HepG2 (cell line): Measurements from ENCODE around the gene ABCC9. TPM values are rescaled to one million over a fixed set of nuclear protein-coding genes. Genes with fewer than 3 reads are reported as not detected.

Experiments used
- ATAC-seq: fragments of 200-7000 bp; cut with Tn5 transposase; 3 replicates; pipeline ENCODE4 v1.9.1; 2020; ENCODE audit warnings: mild to moderate bottlenecking, moderate library complexity
- BruUV-seq: library from RNA; stranded (reverse); fragments of 400-500 nt; replicated peaks from 2 replicates; lab custom pipeline; 2021; lab: Mats Ljungman, UMichigan
- CTCF ChIA-PET: fragments of 300-600 bp; formaldehyde crosslinking; extraction: SDS; loops from one replicate; lab custom pipeline; 2021; ENCODE audit warnings: low total read pairs, inconsistent platforms, low intra/inter-chr PET ratio; lab: Yijun Ruan, JAX
- POLR2A ChIA-PET: fragments of 350-600 bp; sonication (Branson Sonifier 250); formaldehyde crosslinking; loops from one replicate; lab custom pipeline; 2020; ENCODE audit warnings: antibody characterized with exemption, inconsistent platforms; lab: Yijun Ruan, JAX
- DNase-seq: peaks from one replicate; pipeline ENCODE4 v3.0.0-alpha.2; 2015; ENCODE audit warnings: low spot score
- FAIRE-seq: peaks from 3 replicates; lab custom pipeline; 2011; peaks lifted over from hg19 to GRCh38; lab: Jason Lieb, UNC
- H2AFZ ChIP-seq: one replicate; pipeline ENCODE4 v1.6.1; 2011; ENCODE audit warnings: low read length, inconsistent platforms
- H3K27ac ChIP-seq: fragments of 300-600 bp; 3 replicates; pipeline ENCODE4 v1.8.0; 2011; ENCODE audit warnings: mixed run types, mild to moderate bottlenecking, mixed read lengths, low read length, inconsistent platforms; ENCODE audit not compliant: insufficient read depth; ENCODE audit errors: extremely low read length
- H3K27me3 ChIP-seq, 2 experiments: fragments of 200-600 bp in 1 of 2; 2 replicates in 1 of 2; 3 replicates in 1 of 2; pipeline versions ENCODE4 v1.6.0 to v1.8.0; 2011; ENCODE audit warnings: low read length in 2 of 2, mild to moderate bottlenecking in 2 of 2, moderate library complexity in 2 of 2, inconsistent platforms in 1 of 2; ENCODE audit not compliant: insufficient read depth in 2 of 2, control insufficient read depth in 1 of 2
- H3K36me3 ChIP-seq, 2 experiments: fragments of 200-600 bp in 1 of 2; replicated peaks in 1 of 2; 2 replicates in 1 of 2; 3 replicates in 1 of 2; pipeline versions ENCODE4 v1.5.1 to v1.8.0; 2011; ENCODE audit warnings: low read length in 2 of 2, inconsistent platforms in 1 of 2; ENCODE audit not compliant: insufficient read depth in 2 of 2, control insufficient read depth in 1 of 2
- H3K4me1 ChIP-seq: 2 replicates; pipeline ENCODE4 v1.5.1; 2012; ENCODE audit warnings: low read length, inconsistent platforms; ENCODE audit not compliant: insufficient read depth
- H3K4me2 ChIP-seq: 2 replicates; pipeline ENCODE4 v1.6.0; 2011; ENCODE audit warnings: low read depth, low read length, inconsistent platforms
- H3K4me3 ChIP-seq, 3 experiments: fragments of 200-600 bp in 1 of 3; sonication (generic), shearing (Covaris generic) in 1 of 3; replicated peaks in 1 of 3; 2 replicates each; pipeline ENCODE4 v1.5.1; 2011 to 2016; ENCODE audit warnings: low read length in 3 of 3, inconsistent platforms in 2 of 3, low read depth in 2 of 3, mild to moderate bottlenecking in 2 of 3, control low read depth in 1 of 3, mixed read lengths in 1 of 3; ENCODE audit not compliant: insufficient read depth in 1 of 3
- H3K79me2 ChIP-seq: one replicate; pipeline ENCODE4 v1.6.1; 2011; ENCODE audit warnings: low read length, inconsistent platforms; ENCODE audit not compliant: insufficient read depth
- H3K9ac ChIP-seq: 2 replicates; pipeline ENCODE4 v1.6.0; 2011; ENCODE audit warnings: mild to moderate bottlenecking, low read depth, low read length, inconsistent platforms; ENCODE audit not compliant: insufficient read depth
- H3K9me3 ChIP-seq: 2 replicates; pipeline ENCODE4 v1.5.1; 2012; ENCODE audit warnings: mild to moderate bottlenecking, low read length
- H4K20me1 ChIP-seq: 2 replicates; pipeline ENCODE4 v1.6.0; 2011; ENCODE audit warnings: inconsistent platforms, mild to moderate bottlenecking, low read length, moderate library complexity; ENCODE audit not compliant: insufficient read depth
- HNRNPH1 ChIP-seq: fragments of 200-400 bp; formaldehyde crosslinking; optimal IDR thresholded peaks from 2 replicates; pipeline ENCODE3; 2017; ENCODE audit warnings: mild to moderate bottlenecking, low read depth, low read length
- MTA3 ChIP-seq: sonication (generic); formaldehyde crosslinking; IDR thresholded peaks from 2 replicates; pipeline ENCODE4 v1.4.0; 2020; ENCODE audit warnings: missing genetic modification reagents
- RXRB ChIP-seq: IDR thresholded peaks from 2 replicates; pipeline ENCODE4 v1.6.1; 2016; ENCODE audit warnings: borderline replicate concordance, missing genetic modification reagents, missing compliant biosample characterization
- ZNF143 ChIP-seq: sonication (generic); formaldehyde crosslinking; IDR thresholded peaks from 2 replicates; pipeline ENCODE4 v1.4.0; 2020; ENCODE audit warnings: missing genetic modification reagents
- ZNF282 ChIP-seq: fragments of 450-650 bp; IDR thresholded peaks from 2 replicates; pipeline ENCODE4 v1.6.1; 2018; ENCODE audit not compliant: partially characterized antibody
- ZNF331 ChIP-seq: sonication (generic); formaldehyde crosslinking; IDR thresholded peaks from 2 replicates; pipeline ENCODE4 v1.4.0; 2020; ENCODE audit warnings: missing genetic modification reagents
- ZNF333 ChIP-seq: sonication (generic); formaldehyde crosslinking; IDR thresholded peaks from 2 replicates; pipeline ENCODE4 v1.4.0; 2020; ENCODE audit warnings: mild to moderate bottlenecking, missing genetic modification reagents, borderline replicate concordance
- ZNF670 ChIP-seq: sonication (generic); formaldehyde crosslinking; IDR thresholded peaks from 2 replicates; pipeline ENCODE4 v1.8.0; 2022; ENCODE audit warnings: mild to moderate bottlenecking, missing genetic modification reagents, borderline replicate concordance
- ZNF790 ChIP-seq: sonication (generic); formaldehyde crosslinking; IDR thresholded peaks from 2 replicates; pipeline ENCODE4 v1.8.0; 2022; ENCODE audit warnings: missing genetic modification reagents, mild to moderate bottlenecking, borderline replicate concordance
- WGBS: methylation state at CpG from one replicate; pipeline ENCODE4 v1.1.6; 2017; ENCODE audit warnings: low lambda C conversion rate; 5-methylcytosine and 5-hydroxymethylcytosine counted together
- in situ Hi-C: cut with HindIII; loops from 2 replicates; pipeline ENCODE4 v1.10.0; 2017; ENCODE audit warnings: low pct_unique_long_range_greater_than_20kb; ENCODE audit not compliant: extremely low pct_ligation_motif_present
- intact Hi-C: fragments of 100-400 bp; cut with micrococcal nuclease; formaldehyde crosslinking; loops from one replicate; pipeline ENCODE4 v1.10.0; 2022; ENCODE audit not compliant: unreplicated experiment
- polyA plus RNA-seq, 8 experiments: library from polyadenylated mRNA; depleted of rRNA in 3 of 8; stranded (reverse) in 7 of 8; unstranded in 1 of 8; fragments of >200 nt; fragmentation: Illumina TruSeq in 4 of 8; extraction: Trizol in 4 of 8; gene quantifications; 2 replicates each; pipeline versions ENCODE4 v1.2.1 to v1.2.3, GENCODE V29; 2011 to 2016; ENCODE audit warnings: low read depth in 4 of 8, missing spikeins in 1 of 8, mixed read lengths in 1 of 8; ENCODE audit not compliant: insufficient read depth in 1 of 8
- total RNA-seq, 5 experiments: library from RNA; depleted of rRNA; stranded (reverse); fragments of >200 nt; fragmentation: Illumina TruSeq; extraction: Trizol; gene quantifications; 2 replicates each; pipeline ENCODE4 v1.2.3, GENCODE V29; 2016; ENCODE audit warnings: low read depth in 1 of 5
- TF ChIP-seq, protein P1 (sequence below): sonication (generic); formaldehyde crosslinking; IDR thresholded peaks from 2 replicates; pipeline ENCODE4 v1.9.0; 2022; ENCODE audit warnings: low read depth, missing genetic modification reagents
- TF ChIP-seq, protein P2 (sequence below): sonication (generic); formaldehyde crosslinking; IDR thresholded peaks from 2 replicates; pipeline ENCODE4 v1.4.0; 2020; ENCODE audit warnings: mild to moderate bottlenecking, missing genetic modification reagents, borderline replicate concordance
- TF ChIP-seq, protein P3 (sequence below): sonication (generic); formaldehyde crosslinking; IDR thresholded peaks from 2 replicates; pipeline ENCODE4 v1.5.0; 2020; ENCODE audit warnings: missing genetic modification reagents, mild to moderate bottlenecking, borderline replicate concordance

The ABCC9 gene
- total and polyA plus RNA-seq, 2 of the 13 experiments (the other 11 are each of a cell fraction or from before 2014, with no cell fraction given): not detected

DNA sequence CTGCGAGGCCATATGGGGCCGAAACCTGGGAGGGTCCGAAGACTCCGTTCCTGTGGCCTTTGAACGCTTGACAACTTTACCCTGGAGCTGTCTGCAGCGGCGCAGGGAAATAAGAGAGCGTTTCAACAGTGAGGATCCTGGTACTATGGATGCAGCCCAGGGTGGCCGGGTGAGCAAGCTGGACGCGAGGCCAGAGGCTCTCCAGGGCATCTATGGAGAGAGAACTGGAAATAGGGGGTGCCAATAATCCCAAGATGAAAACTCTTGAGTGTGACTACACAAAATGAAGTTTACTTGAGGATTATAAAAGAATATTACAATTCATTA, 1.1 kb upstream of the ABCC9 start:
- in situ Hi-C loops: no loop called here
- no peak overlapping the region for H3K9ac ChIP-seq
- 11% methylated on average over 10 of the region's 11 CpGs for WGBS
- CTCF ChIA-PET: no interaction called here
- H4K20me1 ChIP-seq: no peaks in the 10 kb centered on the region
- peak; percentile 61 for ATAC-seq
- peaks cover 0 to 25% of the 10 kb centered on the region in 2 experiments; a peak in 3 of 5 replicates for H3K27me3 ChIP-seq
- peaks cover 19% of the 10 kb centered on the region for H3K9me3 ChIP-seq
- TF ChIP-seq ZNF282 (no peak), ZNF333 (CRISPR knock-in tag) (no peak), ZNF790 (CRISPR knock-in tag) (no peak), MTA3 (CRISPR knock-in tag) (no peak), ZNF670 (CRISPR knock-in tag) (no peak), ZNF331 (CRISPR knock-in tag) (no peak), HNRNPH1 (no peak), ZNF143 (CRISPR knock-in tag) (no peak), RXRB (CRISPR knock-in tag) (no peak)
- TF ChIP-seq, protein P1, sequence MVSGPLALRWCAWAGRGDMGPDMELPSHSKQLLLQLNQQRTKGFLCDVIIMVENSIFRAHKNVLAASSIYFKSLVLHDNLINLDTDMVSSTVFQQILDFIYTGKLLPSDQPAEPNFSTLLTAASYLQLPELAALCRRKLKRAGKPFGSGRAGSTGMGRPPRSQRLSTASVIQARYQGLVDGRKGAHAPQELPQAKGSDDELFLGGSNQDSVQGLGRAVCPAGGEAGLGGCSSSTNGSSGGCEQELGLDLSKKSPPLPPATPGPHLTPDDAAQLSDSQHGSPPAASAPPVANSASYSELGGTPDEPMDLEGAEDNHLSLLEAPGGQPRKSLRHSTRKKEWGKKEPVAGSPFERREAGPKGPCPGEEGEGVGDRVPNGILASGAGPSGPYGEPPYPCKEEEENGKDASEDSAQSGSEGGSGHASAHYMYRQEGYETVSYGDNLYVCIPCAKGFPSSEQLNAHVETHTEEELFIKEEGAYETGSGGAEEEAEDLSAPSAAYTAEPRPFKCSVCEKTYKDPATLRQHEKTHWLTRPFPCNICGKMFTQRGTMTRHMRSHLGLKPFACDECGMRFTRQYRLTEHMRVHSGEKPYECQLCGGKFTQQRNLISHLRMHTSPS (CRISPR knock-in tag): no peak
- TF ChIP-seq, protein P2, sequence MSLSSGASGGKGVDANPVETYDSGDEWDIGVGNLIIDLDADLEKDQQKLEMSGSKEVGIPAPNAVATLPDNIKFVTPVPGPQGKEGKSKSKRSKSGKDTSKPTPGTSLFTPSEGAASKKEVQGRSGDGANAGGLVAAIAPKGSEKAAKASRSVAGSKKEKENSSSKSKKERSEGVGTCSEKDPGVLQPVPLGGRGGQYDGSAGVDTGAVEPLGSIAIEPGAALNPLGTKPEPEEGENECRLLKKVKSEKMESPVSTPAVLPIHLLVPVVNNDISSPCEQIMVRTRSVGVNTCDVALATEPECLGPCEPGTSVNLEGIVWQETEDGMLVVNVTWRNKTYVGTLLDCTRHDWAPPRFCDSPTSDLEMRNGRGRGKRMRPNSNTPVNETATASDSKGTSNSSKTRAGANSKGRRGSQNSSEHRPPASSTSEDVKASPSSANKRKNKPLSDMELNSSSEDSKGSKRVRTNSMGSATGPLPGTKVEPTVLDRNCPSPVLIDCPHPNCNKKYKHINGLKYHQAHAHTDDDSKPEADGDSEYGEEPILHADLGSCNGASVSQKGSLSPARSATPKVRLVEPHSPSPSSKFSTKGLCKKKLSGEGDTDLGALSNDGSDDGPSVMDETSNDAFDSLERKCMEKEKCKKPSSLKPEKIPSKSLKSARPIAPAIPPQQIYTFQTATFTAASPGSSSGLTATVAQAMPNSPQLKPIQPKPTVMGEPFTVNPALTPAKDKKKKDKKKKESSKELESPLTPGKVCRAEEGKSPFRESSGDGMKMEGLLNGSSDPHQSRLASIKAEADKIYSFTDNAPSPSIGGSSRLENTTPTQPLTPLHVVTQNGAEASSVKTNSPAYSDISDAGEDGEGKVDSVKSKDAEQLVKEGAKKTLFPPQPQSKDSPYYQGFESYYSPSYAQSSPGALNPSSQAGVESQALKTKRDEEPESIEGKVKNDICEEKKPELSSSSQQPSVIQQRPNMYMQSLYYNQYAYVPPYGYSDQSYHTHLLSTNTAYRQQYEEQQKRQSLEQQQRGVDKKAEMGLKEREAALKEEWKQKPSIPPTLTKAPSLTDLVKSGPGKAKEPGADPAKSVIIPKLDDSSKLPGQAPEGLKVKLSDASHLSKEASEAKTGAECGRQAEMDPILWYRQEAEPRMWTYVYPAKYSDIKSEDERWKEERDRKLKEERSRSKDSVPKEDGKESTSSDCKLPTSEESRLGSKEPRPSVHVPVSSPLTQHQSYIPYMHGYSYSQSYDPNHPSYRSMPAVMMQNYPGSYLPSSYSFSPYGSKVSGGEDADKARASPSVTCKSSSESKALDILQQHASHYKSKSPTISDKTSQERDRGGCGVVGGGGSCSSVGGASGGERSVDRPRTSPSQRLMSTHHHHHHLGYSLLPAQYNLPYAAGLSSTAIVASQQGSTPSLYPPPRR (CRISPR knock-in tag): no peak
- TF ChIP-seq, protein P3, sequence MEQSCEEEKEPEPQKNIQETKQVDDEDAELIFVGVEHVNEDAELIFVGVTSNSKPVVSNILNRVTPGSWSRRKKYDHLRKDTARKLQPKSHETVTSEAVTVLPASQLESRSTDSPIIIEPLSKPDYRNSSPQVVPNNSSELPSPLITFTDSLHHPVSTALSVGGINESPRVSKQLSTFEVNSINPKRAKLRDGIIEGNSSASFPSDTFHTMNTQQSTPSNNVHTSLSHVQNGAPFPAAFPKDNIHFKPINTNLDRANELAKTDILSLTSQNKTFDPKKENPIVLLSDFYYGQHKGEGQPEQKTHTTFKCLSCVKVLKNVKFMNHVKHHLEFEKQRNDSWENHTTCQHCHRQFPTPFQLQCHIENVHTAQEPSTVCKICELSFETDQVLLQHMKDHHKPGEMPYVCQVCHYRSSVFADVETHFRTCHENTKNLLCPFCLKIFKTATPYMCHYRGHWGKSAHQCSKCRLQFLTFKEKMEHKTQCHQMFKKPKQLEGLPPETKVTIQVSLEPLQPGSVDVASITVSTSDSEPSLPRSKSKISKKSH (CRISPR knock-in tag): no peak
- intact Hi-C loops: no loop called here
- H2AFZ ChIP-seq: no peak overlapping the region
- H3K27ac ChIP-seq: no peak overlapping the region
- DNase-seq: no peak
- no peak overlapping the region for H3K4me3 ChIP-seq
- BruUV-seq: no TSS peak
- no peaks in the 10 kb centered on the region for H3K36me3 ChIP-seq
- no peaks in the 10 kb centered on the region for H3K79me2 ChIP-seq
- no peak overlapping the region for H3K4me2 ChIP-seq
- FAIRE-seq: no peak
- peaks cover 4% of the 10 kb centered on the region; the same call in 1 of the 2 replicates for H3K4me1 ChIP-seq
- POLR2A ChIA-PET: no interaction called here
